H1 (cell line): ENCODE results near the gene MAML3. TPM values are rescaled to one million over a fixed set of nuclear protein-coding genes. Genes with fewer than 3 reads are reported as not detected.

Experiments used
- polyA plus RNA-seq, 7 experiments: library from polyadenylated mRNA; depleted of rRNA in 3 of 7; stranded (reverse) in 5 of 7; unstranded in 2 of 7; fragments of >200 nt in 5 of 7; fragments of 200-250 nt in 2 of 7; gene quantifications; 1 replicate in 5 of 7; 2 replicates in 1 of 7; 4 replicates in 1 of 7; pipeline versions ENCODE4 v1.2.1 to v1.2.3, GENCODE V29; 2011 to 2013; ENCODE audit warnings: missing spikeins in 2 of 7, mixed read lengths in 2 of 7
- total RNA-seq: library from RNA; stranded (reverse); fragmentation: NEBNext Ultra II Directional; extraction: Animal tissue kit (Norgen Biotek cat#: 25700); gene quantifications from 2 replicates; pipeline ENCODE4 v1.2.1, GENCODE V29; 2021
- TF ChIP-seq, protein P1 (sequence below): fragments of 300-600 bp; sonication (generic); IDR thresholded peaks from 2 replicates; pipeline ENCODE4 v1.7.1; 2012; ENCODE audit warnings: low read length, moderate library complexity, mild to moderate bottlenecking, inconsistent platforms; ENCODE audit not compliant: insufficient replicate concordance

The MAML3 gene
- total and polyA plus RNA-seq, 2 of the 8 experiments (the other 6 are each of a cell fraction or from before 2014, with no cell fraction given) = 2.1 to 5.7 TPM

DNA sequence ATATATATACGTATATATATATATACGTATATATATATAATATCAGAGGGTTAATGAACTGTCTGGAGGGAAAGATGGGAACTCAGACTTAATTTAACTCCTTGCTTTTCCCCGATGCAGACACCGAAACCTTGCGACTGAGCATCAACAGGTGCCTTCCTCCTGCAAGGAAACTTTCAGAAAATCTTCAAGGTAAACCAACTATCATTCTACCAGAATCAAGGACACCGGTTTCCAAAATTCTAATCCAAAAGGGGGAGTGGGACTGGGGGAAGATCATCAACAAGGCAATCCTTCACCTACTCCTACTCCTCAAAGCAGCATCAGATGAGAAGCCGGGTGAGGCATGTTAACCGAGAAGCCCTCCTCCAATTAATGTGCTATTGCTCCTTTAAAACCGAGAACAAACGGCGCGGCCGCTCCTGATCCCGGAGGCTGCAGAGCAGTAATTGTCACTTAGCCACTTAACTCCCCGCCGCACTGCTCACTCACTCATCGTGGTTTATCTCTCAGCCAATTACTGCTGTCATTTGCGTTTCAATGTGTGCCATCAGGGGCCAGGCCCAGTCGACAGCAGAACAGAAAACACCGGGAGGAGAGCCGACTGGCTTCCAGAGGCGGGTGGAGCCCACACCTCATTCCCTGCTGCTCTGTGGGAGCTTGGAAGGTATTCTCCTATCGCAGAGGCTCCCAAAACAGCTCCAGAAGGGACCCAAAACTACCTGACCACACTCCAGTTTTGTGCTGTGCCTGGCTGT, 61.7 kb downstream of the MAML3 start (continued):
- TF ChIP-seq, protein P1, sequence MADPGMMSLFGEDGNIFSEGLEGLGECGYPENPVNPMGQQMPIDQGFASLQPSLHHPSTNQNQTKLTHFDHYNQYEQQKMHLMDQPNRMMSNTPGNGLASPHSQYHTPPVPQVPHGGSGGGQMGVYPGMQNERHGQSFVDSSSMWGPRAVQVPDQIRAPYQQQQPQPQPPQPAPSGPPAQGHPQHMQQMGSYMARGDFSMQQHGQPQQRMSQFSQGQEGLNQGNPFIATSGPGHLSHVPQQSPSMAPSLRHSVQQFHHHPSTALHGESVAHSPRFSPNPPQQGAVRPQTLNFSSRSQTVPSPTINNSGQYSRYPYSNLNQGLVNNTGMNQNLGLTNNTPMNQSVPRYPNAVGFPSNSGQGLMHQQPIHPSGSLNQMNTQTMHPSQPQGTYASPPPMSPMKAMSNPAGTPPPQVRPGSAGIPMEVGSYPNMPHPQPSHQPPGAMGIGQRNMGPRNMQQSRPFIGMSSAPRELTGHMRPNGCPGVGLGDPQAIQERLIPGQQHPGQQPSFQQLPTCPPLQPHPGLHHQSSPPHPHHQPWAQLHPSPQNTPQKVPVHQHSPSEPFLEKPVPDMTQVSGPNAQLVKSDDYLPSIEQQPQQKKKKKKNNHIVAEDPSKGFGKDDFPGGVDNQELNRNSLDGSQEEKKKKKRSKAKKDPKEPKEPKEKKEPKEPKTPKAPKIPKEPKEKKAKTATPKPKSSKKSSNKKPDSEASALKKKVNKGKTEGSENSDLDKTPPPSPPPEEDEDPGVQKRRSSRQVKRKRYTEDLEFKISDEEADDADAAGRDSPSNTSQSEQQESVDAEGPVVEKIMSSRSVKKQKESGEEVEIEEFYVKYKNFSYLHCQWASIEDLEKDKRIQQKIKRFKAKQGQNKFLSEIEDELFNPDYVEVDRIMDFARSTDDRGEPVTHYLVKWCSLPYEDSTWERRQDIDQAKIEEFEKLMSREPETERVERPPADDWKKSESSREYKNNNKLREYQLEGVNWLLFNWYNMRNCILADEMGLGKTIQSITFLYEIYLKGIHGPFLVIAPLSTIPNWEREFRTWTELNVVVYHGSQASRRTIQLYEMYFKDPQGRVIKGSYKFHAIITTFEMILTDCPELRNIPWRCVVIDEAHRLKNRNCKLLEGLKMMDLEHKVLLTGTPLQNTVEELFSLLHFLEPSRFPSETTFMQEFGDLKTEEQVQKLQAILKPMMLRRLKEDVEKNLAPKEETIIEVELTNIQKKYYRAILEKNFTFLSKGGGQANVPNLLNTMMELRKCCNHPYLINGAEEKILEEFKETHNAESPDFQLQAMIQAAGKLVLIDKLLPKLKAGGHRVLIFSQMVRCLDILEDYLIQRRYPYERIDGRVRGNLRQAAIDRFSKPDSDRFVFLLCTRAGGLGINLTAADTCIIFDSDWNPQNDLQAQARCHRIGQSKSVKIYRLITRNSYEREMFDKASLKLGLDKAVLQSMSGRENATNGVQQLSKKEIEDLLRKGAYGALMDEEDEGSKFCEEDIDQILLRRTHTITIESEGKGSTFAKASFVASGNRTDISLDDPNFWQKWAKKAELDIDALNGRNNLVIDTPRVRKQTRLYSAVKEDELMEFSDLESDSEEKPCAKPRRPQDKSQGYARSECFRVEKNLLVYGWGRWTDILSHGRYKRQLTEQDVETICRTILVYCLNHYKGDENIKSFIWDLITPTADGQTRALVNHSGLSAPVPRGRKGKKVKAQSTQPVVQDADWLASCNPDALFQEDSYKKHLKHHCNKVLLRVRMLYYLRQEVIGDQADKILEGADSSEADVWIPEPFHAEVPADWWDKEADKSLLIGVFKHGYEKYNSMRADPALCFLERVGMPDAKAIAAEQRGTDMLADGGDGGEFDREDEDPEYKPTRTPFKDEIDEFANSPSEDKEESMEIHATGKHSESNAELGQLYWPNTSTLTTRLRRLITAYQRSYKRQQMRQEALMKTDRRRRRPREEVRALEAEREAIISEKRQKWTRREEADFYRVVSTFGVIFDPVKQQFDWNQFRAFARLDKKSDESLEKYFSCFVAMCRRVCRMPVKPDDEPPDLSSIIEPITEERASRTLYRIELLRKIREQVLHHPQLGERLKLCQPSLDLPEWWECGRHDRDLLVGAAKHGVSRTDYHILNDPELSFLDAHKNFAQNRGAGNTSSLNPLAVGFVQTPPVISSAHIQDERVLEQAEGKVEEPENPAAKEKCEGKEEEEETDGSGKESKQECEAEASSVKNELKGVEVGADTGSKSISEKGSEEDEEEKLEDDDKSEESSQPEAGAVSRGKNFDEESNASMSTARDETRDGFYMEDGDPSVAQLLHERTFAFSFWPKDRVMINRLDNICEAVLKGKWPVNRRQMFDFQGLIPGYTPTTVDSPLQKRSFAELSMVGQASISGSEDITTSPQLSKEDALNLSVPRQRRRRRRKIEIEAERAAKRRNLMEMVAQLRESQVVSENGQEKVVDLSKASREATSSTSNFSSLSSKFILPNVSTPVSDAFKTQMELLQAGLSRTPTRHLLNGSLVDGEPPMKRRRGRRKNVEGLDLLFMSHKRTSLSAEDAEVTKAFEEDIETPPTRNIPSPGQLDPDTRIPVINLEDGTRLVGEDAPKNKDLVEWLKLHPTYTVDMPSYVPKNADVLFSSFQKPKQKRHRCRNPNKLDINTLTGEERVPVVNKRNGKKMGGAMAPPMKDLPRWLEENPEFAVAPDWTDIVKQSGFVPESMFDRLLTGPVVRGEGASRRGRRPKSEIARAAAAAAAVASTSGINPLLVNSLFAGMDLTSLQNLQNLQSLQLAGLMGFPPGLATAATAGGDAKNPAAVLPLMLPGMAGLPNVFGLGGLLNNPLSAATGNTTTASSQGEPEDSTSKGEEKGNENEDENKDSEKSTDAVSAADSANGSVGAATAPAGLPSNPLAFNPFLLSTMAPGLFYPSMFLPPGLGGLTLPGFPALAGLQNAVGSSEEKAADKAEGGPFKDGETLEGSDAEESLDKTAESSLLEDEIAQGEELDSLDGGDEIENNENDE = no peak
- TF ChIP-seq, all 59 proteins: peak for 10
